ENCODE data around the gene GPD2.

The GPD2 gene

GRCh38 chr2:156539086-156539860 lies 103.1 kb downstream of the GPD2 start:
- TF ChIP-seq CTCF (IDR thresholded peaks at IDR 0.05; ENCODE audit: low read length, missing control alignments): no peak
- no peak overlapping the region for H3K4me3 ChIP-seq (replicated peaks; ENCODE audit: low read depth, low read length)
- DNase-seq (ENCODE audit: low read depth): no peak

DNA sequence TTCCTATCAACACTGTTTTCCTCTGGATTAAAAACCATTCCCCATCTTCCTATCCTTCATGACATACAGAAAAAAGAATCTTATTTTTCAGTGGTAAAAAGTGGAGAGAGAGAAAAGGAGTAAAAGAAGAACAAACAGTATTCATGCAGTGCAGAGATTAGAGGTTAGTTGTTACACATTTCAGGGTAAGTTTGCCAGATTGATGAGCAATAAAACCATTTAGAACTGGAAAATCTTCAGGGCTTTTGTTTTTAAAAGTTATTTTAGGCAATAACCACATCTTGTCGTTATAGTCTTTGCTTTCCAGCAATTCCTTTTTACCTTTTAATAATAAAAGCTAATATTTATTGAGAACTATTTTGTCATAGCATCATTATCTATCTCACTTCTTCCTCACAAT lies 104.5 kb downstream of the GPD2 start:
- no peak overlapping the region for H3K4me3 ChIP-seq (replicated peaks; ENCODE audit: low read depth, low read length)
- no peak for TF ChIP-seq CTCF (IDR thresholded peaks at IDR 0.05; ENCODE audit: low read length, missing control alignments)
- DNase-seq (ENCODE audit: low read depth): no peak

DNA sequence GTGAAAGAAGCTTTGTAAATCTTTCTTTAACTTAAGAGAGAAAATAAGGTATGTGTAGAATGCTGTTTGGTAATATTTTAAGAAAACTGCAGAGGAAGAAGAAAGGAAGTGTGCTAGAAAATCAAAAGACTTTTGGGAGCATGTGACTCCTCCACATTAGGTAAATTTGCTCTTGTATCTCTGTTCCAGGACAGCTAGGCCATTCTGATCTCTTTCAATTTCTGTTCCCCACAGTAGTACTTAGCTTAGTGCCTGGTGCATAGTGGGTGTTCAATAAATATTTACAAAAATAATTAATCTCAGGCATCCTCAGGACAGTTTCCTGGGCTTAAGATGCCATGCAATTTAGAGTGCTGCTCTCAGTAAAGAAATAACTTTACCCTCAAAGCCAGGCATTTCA lies 105.0 kb downstream of the GPD2 start:
- no peak for DNase-seq (ENCODE audit: low read depth)
- TF ChIP-seq CTCF (IDR thresholded peaks at IDR 0.05; ENCODE audit: low read length, missing control alignments): no peak
- H3K4me3 ChIP-seq (replicated peaks; ENCODE audit: low read depth, low read length): no peak overlapping the region

DNA sequence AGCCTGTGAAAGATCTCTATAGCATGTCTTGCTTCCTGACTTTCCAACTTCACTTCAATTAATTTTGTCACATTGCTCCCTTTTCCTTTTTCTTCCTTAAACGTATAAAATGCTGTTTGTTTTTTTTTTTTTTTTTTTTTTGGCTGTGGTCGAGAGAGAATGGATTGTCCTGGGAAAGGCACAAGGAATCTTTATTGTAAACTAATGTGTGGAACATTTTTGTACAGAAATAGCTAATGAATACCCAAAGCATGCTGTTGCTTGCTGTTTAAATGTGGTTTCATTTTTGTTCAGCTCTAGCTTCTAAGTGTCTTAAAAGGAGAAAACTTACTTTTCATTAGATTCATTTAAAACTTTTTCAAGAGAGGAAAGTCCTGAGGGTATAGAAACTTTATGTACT lies 105.5 kb downstream of the GPD2 start:
- DNase-seq (ENCODE audit: low read depth): no peak
- no peak for TF ChIP-seq CTCF (IDR thresholded peaks at IDR 0.05; ENCODE audit: low read length, missing control alignments)
- H3K4me3 ChIP-seq (replicated peaks; ENCODE audit: low read depth, low read length): no peak overlapping the region

GRCh38 chr2:156548413-156548812 lies 112.2 kb downstream of the GPD2 start:
- TF ChIP-seq CTCF (IDR thresholded peaks at IDR 0.05; ENCODE audit: low read length, missing control alignments): no peak

GRCh38 chr2:156553714-156554442 lies 117.7 kb downstream of the GPD2 start:
- no peak for TF ChIP-seq CTCF (IDR thresholded peaks at IDR 0.05; ENCODE audit: low read length, missing control alignments)
- H3K4me3 ChIP-seq (replicated peaks; ENCODE audit: low read depth, low read length): no peak overlapping the region
- DNase-seq (ENCODE audit: low read depth): no peak

More at GRCh38 chr2:156548413-156548812, 112.2 kb downstream of the GPD2 start:
- H3K4me3 ChIP-seq (replicated peaks; ENCODE audit: low read depth, low read length): no peak overlapping the region
- no peak for DNase-seq (ENCODE audit: low read depth)
